ENCODE data around the gene MVB12B.
A peak's percentile ranks its signal among the peaks of the same experiment; 100 is the strongest.

Gene MVB12B

GRCh38 chr9:126375386-126375785, 48.8 kb downstream of the MVB12B start:
- Histone ChIP-seq H3K27me3 (ENCODE audit: insufficient read depth, poor library complexity, severe bottlenecking) (no peaks in the 10 kb centered on the region), H3K4me3 (replicated peaks; ENCODE audit: insufficient read depth, low read length) (no peak overlapping the region), H3K27ac (replicated peaks) (no peak overlapping the region; the same call in 1 of the 2 replicates)
- DNase-seq (ENCODE audit: low read depth in 1 of 2, low spot score in 1 of 2): peak in 1 of 2 experiments; percentile 42
- TF ChIP-seq SPI1 (IDR thresholded peaks at IDR 0.05; ENCODE audit: borderline replicate concordance, low read depth) (peak; percentile 48; the same call in 1 of the 2 replicates), REST (IDR thresholded peaks at IDR 0.05; ENCODE audit: insufficient replicate concordance, low read depth) (no peak), GABPA (IDR thresholded peaks at IDR 0.05; ENCODE audit: low read depth) (no peak)

- Histone ChIP-seq H3K27ac (replicated peaks) (peak overlapping the region; percentile 1), H3K4me3 (replicated peaks; ENCODE audit: insufficient read depth, low read length) (no peak overlapping the region), H3K27me3 (ENCODE audit: insufficient read depth, poor library complexity, severe bottlenecking) (no peaks in the 10 kb centered on the region)
- TF ChIP-seq CTCF (IDR thresholded peaks at IDR 0.05; ENCODE audit: insufficient read depth, low read length): no peak
- no peak for TF ChIP-seq REST (IDR thresholded peaks at IDR 0.05; ENCODE audit: insufficient replicate concordance, low read depth)
- TF ChIP-seq SPI1 (IDR thresholded peaks at IDR 0.05; ENCODE audit: borderline replicate concordance, low read depth): no peak
- TF ChIP-seq GABPA (IDR thresholded peaks at IDR 0.05; ENCODE audit: low read depth): no peak
- TF ChIP-seq POLR2AphosphoS5 (IDR thresholded peaks at IDR 0.05; ENCODE audit: low read depth): no peak
- DNase-seq (ENCODE audit: low read depth in 1 of 2, low spot score in 1 of 2): no peak
Measured at GRCh38 chr9:126376311-126377175, 49.9 kb downstream of the MVB12B start.

GRCh38 chr9:126377176-126377509, 50.5 kb downstream of the MVB12B start:
- TF ChIP-seq CTCF (IDR thresholded peaks at IDR 0.05; ENCODE audit: insufficient read depth, low read length): no peak
- no peak for TF ChIP-seq GABPA (IDR thresholded peaks at IDR 0.05; ENCODE audit: low read depth)
- no peak for TF ChIP-seq POLR2AphosphoS5 (IDR thresholded peaks at IDR 0.05; ENCODE audit: low read depth)
- TF ChIP-seq REST (IDR thresholded peaks at IDR 0.05; ENCODE audit: insufficient replicate concordance, low read depth): no peak
- TF ChIP-seq SPI1 (IDR thresholded peaks at IDR 0.05; ENCODE audit: borderline replicate concordance, low read depth): no peak
- no peak for DNase-seq (ENCODE audit: low read depth in 1 of 2, low spot score in 1 of 2)
- H3K27me3 ChIP-seq (ENCODE audit: insufficient read depth, poor library complexity, severe bottlenecking): no peaks in the 10 kb centered on the region
- H3K27ac ChIP-seq (replicated peaks): no peak overlapping the region
- no peak overlapping the region for H3K4me3 ChIP-seq (replicated peaks; ENCODE audit: insufficient read depth, low read length)
